ENCODE data around the gene CRLF1. TPM values are rescaled to one million over a fixed set of nuclear protein-coding genes. Genes with fewer than 3 reads are reported as not detected.

The CRLF1 gene
- total RNA-seq, 2 experiments from 2014 or later, result 1.3 TPM; not detected in 1

- Histone ChIP-seq H3K79me2 (ENCODE audit: insufficient read depth, low read depth, low read length) (no peaks in the 10 kb centered on the region), H3K4me3 (ENCODE audit: low read depth, low read length, poor library complexity, severe bottlenecking) (no peak overlapping the region), H2AFZ (ENCODE audit: low read length) (no peak overlapping the region), H3K9me2 (ENCODE audit: insufficient read depth, low read length) (no peaks in the 10 kb centered on the region), H3K4me2 (ENCODE audit: low read length) (no peak overlapping the region), H4K20me1 (ENCODE audit: insufficient read depth, low read length) (no peaks in the 10 kb centered on the region), H3K9me3 (ENCODE audit: low read length) (no peaks in the 10 kb centered on the region), H3K4me1 (ENCODE audit: insufficient read depth, low read length, poor library complexity, severe bottlenecking) (peaks cover 29% of the 10 kb centered on the region), H3K27ac (ENCODE audit: low read depth, low read length, poor library complexity, severe bottlenecking) (no peak overlapping the region), H3K36me3 (ENCODE audit: insufficient read depth, low read length) (no peaks in the 10 kb centered on the region)
- intact Hi-C loops (cut with micrococcal nuclease; ENCODE audit: unreplicated experiment), result no loop called here
- no TSS peak for BruUV-seq (replicated peaks)
- DNase-seq (ENCODE audit: low spot score), result no peak
- POLR2A ChIA-PET, result interaction anchor here (0.6 kb wide), 1 partner anchor 1141 kb away, joined by 6 read pairs; no protein-coding TSS in a partner anchor
- CTCF ChIA-PET (ENCODE audit: unreplicated experiment), result no interaction called here
- TF ChIP-seq, protein P1, sequence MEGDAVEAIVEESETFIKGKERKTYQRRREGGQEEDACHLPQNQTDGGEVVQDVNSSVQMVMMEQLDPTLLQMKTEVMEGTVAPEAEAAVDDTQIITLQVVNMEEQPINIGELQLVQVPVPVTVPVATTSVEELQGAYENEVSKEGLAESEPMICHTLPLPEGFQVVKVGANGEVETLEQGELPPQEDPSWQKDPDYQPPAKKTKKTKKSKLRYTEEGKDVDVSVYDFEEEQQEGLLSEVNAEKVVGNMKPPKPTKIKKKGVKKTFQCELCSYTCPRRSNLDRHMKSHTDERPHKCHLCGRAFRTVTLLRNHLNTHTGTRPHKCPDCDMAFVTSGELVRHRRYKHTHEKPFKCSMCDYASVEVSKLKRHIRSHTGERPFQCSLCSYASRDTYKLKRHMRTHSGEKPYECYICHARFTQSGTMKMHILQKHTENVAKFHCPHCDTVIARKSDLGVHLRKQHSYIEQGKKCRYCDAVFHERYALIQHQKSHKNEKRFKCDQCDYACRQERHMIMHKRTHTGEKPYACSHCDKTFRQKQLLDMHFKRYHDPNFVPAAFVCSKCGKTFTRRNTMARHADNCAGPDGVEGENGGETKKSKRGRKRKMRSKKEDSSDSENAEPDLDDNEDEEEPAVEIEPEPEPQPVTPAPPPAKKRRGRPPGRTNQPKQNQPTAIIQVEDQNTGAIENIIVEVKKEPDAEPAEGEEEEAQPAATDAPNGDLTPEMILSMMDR (conservative IDR thresholded peaks at IDR 0.05; ENCODE audit: low read length), result no peak
- TF ChIP-seq EZH2phosphoT487 (IDR thresholded peaks at IDR 0.05; ENCODE audit: borderline replicate concordance, low read depth, low read length), result no peak
Measured at GRCh38 chr19:18617562-18617961, 11.0 kb upstream of the CRLF1 start.

GRCh38 chr19:18616023-18616422 is 9.4 kb upstream of the CRLF1 start:
- CTCF ChIA-PET (ENCODE audit: unreplicated experiment), result no interaction called here
- no peaks in the 10 kb centered on the region for H3K9me3 ChIP-seq (ENCODE audit: low read length)
- peaks cover 18% of the 10 kb centered on the region for H3K4me1 ChIP-seq (ENCODE audit: insufficient read depth, low read length, poor library complexity, severe bottlenecking)
- TF ChIP-seq EZH2phosphoT487 (IDR thresholded peaks at IDR 0.05; ENCODE audit: borderline replicate concordance, low read depth, low read length), result no peak
- TF ChIP-seq, protein P1 (conservative IDR thresholded peaks at IDR 0.05; ENCODE audit: low read length), result no peak
- BruUV-seq (replicated peaks), result no TSS peak
- no peaks in the 10 kb centered on the region for H3K79me2 ChIP-seq (ENCODE audit: insufficient read depth, low read depth, low read length)
- H3K4me2 ChIP-seq (ENCODE audit: low read length), result no peak overlapping the region
- intact Hi-C loops (cut with micrococcal nuclease; ENCODE audit: unreplicated experiment), result no loop called here
- no peak overlapping the region for H3K4me3 ChIP-seq (ENCODE audit: low read depth, low read length, poor library complexity, severe bottlenecking)
- no peaks in the 10 kb centered on the region for H4K20me1 ChIP-seq (ENCODE audit: insufficient read depth, low read length)
- H3K27ac ChIP-seq (ENCODE audit: low read depth, low read length, poor library complexity, severe bottlenecking), result no peak overlapping the region
- POLR2A ChIA-PET, result no interaction called here
- H3K36me3 ChIP-seq (ENCODE audit: insufficient read depth, low read length), result no peaks in the 10 kb centered on the region
- no peak for DNase-seq (ENCODE audit: low spot score)
- no peaks in the 10 kb centered on the region for H3K9me2 ChIP-seq (ENCODE audit: insufficient read depth, low read length)
- no peak overlapping the region for H2AFZ ChIP-seq (ENCODE audit: low read length)

GRCh38 chr19:18613589-18614234 is 7.1 kb upstream of the CRLF1 start:
- H4K20me1 ChIP-seq (ENCODE audit: insufficient read depth, low read length), result no peaks in the 10 kb centered on the region
- BruUV-seq (replicated peaks), result no TSS peak
- POLR2A ChIA-PET, result interaction anchor here (0.6 kb wide), 1 partner anchor 19 kb away, joined by 4 read pairs; no protein-coding TSS in a partner anchor
- DNase-seq (ENCODE audit: low spot score), result no peak
- TF ChIP-seq, protein P1 (conservative IDR thresholded peaks at IDR 0.05; ENCODE audit: low read length), result no peak
- TF ChIP-seq EZH2phosphoT487 (IDR thresholded peaks at IDR 0.05; ENCODE audit: borderline replicate concordance, low read depth, low read length), result no peak
- H3K9me3 ChIP-seq (ENCODE audit: low read length), result no peaks in the 10 kb centered on the region
- no peak overlapping the region for H3K4me2 ChIP-seq (ENCODE audit: low read length)
- H3K36me3 ChIP-seq (ENCODE audit: insufficient read depth, low read length), result no peaks in the 10 kb centered on the region
- no peak overlapping the region for H2AFZ ChIP-seq (ENCODE audit: low read length)
- H3K9me2 ChIP-seq (ENCODE audit: insufficient read depth, low read length), result no peaks in the 10 kb centered on the region
- CTCF ChIA-PET (ENCODE audit: unreplicated experiment), result no interaction called here
- intact Hi-C loops (cut with micrococcal nuclease; ENCODE audit: unreplicated experiment), result no loop called here
- H3K79me2 ChIP-seq (ENCODE audit: insufficient read depth, low read depth, low read length), result no peaks in the 10 kb centered on the region
- no peak overlapping the region for H3K4me3 ChIP-seq (ENCODE audit: low read depth, low read length, poor library complexity, severe bottlenecking)
- H3K27ac ChIP-seq (ENCODE audit: low read depth, low read length, poor library complexity, severe bottlenecking), result no peak overlapping the region
- H3K4me1 ChIP-seq (ENCODE audit: insufficient read depth, low read length, poor library complexity, severe bottlenecking), result peaks cover 11% of the 10 kb centered on the region
